ENCODE results near the gene NIPSNAP2. TPM values are rescaled to one million over a fixed set of nuclear protein-coding genes. Genes with fewer than 3 reads are reported as not detected.

The NIPSNAP2 gene
- total RNA-seq, 1 donor = 51.0 TPM

DNA sequence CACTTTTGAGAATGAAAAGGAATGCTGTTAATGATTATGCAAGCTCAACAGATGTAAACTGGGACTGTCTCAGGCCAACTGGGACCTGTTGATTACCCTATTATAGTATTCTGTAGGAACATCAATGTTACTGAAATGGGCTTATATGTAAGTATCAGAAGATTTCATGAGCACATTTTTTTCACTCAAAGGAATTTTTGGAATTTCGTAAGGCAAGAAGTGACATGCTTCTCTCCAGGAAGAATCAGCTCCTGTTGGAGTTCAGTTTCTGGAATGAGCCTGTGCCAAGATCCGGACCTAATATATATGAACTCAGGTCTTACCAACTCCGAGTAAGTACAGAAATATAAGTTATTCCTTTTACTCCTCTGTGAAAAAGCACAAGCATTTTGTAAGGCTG lies 19.2 kb downstream of the NIPSNAP2 start:
- no peak overlapping the region for H3K4me2 ChIP-seq (ENCODE audit: insufficient read depth, low read length)
- no peak overlapping the region for H3K4me3 ChIP-seq (ENCODE audit: insufficient read depth, low read length)
- no peaks in the 10 kb centered on the region for H3K79me2 ChIP-seq (ENCODE audit: insufficient read depth, low read length)
- no peak overlapping the region for H2AFZ ChIP-seq (ENCODE audit: low read length)
- TF ChIP-seq, protein P1, sequence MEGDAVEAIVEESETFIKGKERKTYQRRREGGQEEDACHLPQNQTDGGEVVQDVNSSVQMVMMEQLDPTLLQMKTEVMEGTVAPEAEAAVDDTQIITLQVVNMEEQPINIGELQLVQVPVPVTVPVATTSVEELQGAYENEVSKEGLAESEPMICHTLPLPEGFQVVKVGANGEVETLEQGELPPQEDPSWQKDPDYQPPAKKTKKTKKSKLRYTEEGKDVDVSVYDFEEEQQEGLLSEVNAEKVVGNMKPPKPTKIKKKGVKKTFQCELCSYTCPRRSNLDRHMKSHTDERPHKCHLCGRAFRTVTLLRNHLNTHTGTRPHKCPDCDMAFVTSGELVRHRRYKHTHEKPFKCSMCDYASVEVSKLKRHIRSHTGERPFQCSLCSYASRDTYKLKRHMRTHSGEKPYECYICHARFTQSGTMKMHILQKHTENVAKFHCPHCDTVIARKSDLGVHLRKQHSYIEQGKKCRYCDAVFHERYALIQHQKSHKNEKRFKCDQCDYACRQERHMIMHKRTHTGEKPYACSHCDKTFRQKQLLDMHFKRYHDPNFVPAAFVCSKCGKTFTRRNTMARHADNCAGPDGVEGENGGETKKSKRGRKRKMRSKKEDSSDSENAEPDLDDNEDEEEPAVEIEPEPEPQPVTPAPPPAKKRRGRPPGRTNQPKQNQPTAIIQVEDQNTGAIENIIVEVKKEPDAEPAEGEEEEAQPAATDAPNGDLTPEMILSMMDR (IDR thresholded peaks at IDR 0.05; ENCODE audit: extremely low read depth, low read depth, low read length) = no peak
- no peaks in the 10 kb centered on the region for H3K27me3 ChIP-seq (ENCODE audit: insufficient read depth, low read length)
- H3K4me1 ChIP-seq (ENCODE audit: insufficient read depth, low read length) = no peaks in the 10 kb centered on the region
- no peak for DNase-seq (ENCODE audit: insufficient read length, low spot score, missing footprints)
- H3K36me3 ChIP-seq (ENCODE audit: insufficient read depth, low read length) = peaks cover 61% of the 10 kb centered on the region
- H3K9me3 ChIP-seq (ENCODE audit: low read depth, low read length) = no peaks in the 10 kb centered on the region
- H4K20me1 ChIP-seq (ENCODE audit: insufficient read depth, low read length) = no peaks in the 10 kb centered on the region
- H3K27ac ChIP-seq (ENCODE audit: low read depth, low read length) = no peak overlapping the region

DNA sequence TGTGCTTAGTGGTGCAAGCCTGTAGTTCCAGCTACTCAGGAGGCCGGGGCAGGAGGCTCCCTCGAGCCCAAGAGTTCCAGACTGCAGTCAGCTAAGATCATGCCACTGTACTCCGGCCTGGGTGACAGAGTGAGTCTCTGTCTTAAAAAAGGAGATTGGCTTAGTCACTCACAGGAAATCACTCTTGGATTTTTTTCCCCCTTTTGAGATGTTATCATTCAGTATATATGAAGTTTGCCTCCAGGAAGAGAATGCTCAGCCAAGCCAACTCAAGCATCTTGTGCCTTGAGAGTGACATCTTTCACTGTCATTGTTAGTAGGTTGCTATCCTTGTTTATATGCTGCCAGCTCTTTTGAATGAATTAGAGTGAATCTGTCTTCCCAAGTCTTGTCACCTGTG lies 28.0 kb downstream of the NIPSNAP2 start:
- DNase-seq (ENCODE audit: insufficient read length, low spot score, missing footprints) = no peak
- TF ChIP-seq, protein P1 (IDR thresholded peaks at IDR 0.05; ENCODE audit: extremely low read depth, low read depth, low read length) = no peak
- H3K4me3 ChIP-seq (ENCODE audit: insufficient read depth, low read length) = no peak overlapping the region

DNA sequence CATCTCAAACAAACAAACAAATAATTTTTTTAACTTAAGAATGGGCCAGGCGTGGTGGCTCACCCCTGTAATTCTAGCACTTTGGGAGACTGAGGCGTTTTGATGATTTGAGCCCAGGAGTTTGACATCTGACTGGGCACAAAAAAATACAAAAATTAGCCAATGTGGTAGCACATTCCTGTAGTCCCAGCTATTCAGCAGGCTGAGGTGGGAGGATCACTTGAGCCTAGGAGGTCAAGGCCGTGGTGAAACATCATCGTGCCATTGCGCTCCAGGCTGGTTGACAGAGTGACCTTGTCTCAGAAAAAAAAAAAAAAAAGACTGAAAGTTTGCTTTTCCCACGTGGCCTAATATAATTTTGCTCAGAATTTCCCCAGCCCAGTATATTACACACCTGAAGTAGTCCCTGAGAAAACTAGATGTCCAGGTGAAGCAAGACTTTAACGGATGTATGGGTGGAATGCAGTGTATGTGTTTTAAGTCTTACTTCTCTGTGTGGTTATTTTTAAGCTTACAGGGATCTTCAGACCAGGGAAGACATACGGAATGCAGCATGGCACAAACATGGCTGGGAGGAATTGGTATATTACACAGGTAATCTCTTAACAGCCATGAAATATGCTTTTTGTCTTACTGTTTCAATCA lies 32.6 kb downstream of the NIPSNAP2 start:
- DNase-seq (ENCODE audit: insufficient read length, low spot score, missing footprints) = no peak
- Histone ChIP-seq H3K4me3 (ENCODE audit: insufficient read depth, low read length) (no peak overlapping the region), H2AFZ (ENCODE audit: low read length) (no peak overlapping the region), H3K9me3 (ENCODE audit: low read depth, low read length) (no peaks in the 10 kb centered on the region), H4K20me1 (ENCODE audit: insufficient read depth, low read length) (no peaks in the 10 kb centered on the region), H3K4me1 (ENCODE audit: insufficient read depth, low read length) (no peaks in the 10 kb centered on the region), H3K79me2 (ENCODE audit: insufficient read depth, low read length) (no peaks in the 10 kb centered on the region), H3K27ac (ENCODE audit: low read depth, low read length) (no peak overlapping the region), H3K36me3 (ENCODE audit: insufficient read depth, low read length) (peaks cover 12% of the 10 kb centered on the region), H3K4me2 (ENCODE audit: insufficient read depth, low read length) (no peak overlapping the region), H3K27me3 (ENCODE audit: insufficient read depth, low read length) (no peaks in the 10 kb centered on the region)
- TF ChIP-seq, protein P1 (IDR thresholded peaks at IDR 0.05; ENCODE audit: extremely low read depth, low read depth, low read length) = no peak

More for the DNA sequence above, 28.0 kb downstream of the NIPSNAP2 start:
- Histone ChIP-seq H3K9me3 (ENCODE audit: low read depth, low read length) (no peaks in the 10 kb centered on the region), H3K27ac (ENCODE audit: low read depth, low read length) (no peak overlapping the region), H4K20me1 (ENCODE audit: insufficient read depth, low read length) (no peaks in the 10 kb centered on the region), H3K4me2 (ENCODE audit: insufficient read depth, low read length) (no peak overlapping the region), H3K36me3 (ENCODE audit: insufficient read depth, low read length) (peaks cover 14% of the 10 kb centered on the region), H3K27me3 (ENCODE audit: insufficient read depth, low read length) (no peaks in the 10 kb centered on the region), H2AFZ (ENCODE audit: low read length) (no peak overlapping the region), H3K4me1 (ENCODE audit: insufficient read depth, low read length) (no peaks in the 10 kb centered on the region), H3K79me2 (ENCODE audit: insufficient read depth, low read length) (no peaks in the 10 kb centered on the region)

DNA sequence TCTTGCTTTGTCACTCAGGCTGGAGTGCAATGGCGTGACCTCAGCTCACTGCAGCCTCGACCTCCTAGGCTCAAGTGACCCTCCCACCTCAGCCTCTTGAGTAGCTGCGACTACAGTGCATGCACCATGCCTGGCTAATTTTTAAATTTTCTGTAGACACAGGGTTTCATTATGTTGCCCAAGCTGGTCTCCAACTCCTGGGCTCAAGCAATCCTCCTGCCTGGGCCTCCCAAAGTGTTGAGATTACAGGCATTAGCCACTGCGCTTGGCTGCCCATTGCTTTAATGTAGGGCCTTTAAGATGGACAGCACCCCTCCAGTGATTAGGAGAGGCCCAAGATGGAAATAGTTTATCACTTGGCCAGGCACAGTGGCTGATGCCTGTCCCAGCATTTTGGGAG lies 39.4 kb downstream of the NIPSNAP2 start:
- DNase-seq (ENCODE audit: insufficient read length, low spot score, missing footprints) = no peak
- H2AFZ ChIP-seq (ENCODE audit: low read length) = no peak overlapping the region
- no peaks in the 10 kb centered on the region for H3K9me3 ChIP-seq (ENCODE audit: low read depth, low read length)
- H3K27ac ChIP-seq (ENCODE audit: low read depth, low read length) = no peak overlapping the region
- no peaks in the 10 kb centered on the region for H3K79me2 ChIP-seq (ENCODE audit: insufficient read depth, low read length)
- H3K4me1 ChIP-seq (ENCODE audit: insufficient read depth, low read length) = peaks cover 5% of the 10 kb centered on the region
- H4K20me1 ChIP-seq (ENCODE audit: insufficient read depth, low read length) = no peaks in the 10 kb centered on the region
- no peak overlapping the region for H3K4me3 ChIP-seq (ENCODE audit: insufficient read depth, low read length)
- H3K36me3 ChIP-seq (ENCODE audit: insufficient read depth, low read length) = no peaks in the 10 kb centered on the region
- no peak overlapping the region for H3K4me2 ChIP-seq (ENCODE audit: insufficient read depth, low read length)
- TF ChIP-seq, protein P1 (IDR thresholded peaks at IDR 0.05; ENCODE audit: extremely low read depth, low read depth, low read length) = no peak
- no peaks in the 10 kb centered on the region for H3K27me3 ChIP-seq (ENCODE audit: insufficient read depth, low read length)

Data from osteoblast (primary cell).